ENCODE measurements around the gene LGALS14. TPM values are rescaled to one million over a fixed set of nuclear protein-coding genes. Genes with fewer than 3 reads are reported as not detected.

Gene LGALS14
- total RNA-seq, 1 experiment from 2014 or later: not detected

- no peaks in the 10 kb centered on the region for H3K4me1 ChIP-seq (replicated peaks)
- no peaks in the 10 kb centered on the region for H3K36me3 ChIP-seq
- DNase-seq (ENCODE audit: low read depth in 1 of 2, low spot score in 2 of 2): no peak
- no peak overlapping the region for H3K27ac ChIP-seq
- no peak overlapping the region for H3K4me3 ChIP-seq
- peaks cover 17% of the 10 kb centered on the region for H3K27me3 ChIP-seq (replicated peaks)
- no peaks in the 10 kb centered on the region for H3K9me3 ChIP-seq (replicated peaks)
Measured at GRCh38 chr19:39738814-39739213, 34.5 kb downstream of the LGALS14 start.

GRCh38 chr19:39740395-39740794, 36.1 kb downstream of the LGALS14 start:
- Histone ChIP-seq H3K4me1 (replicated peaks) (no peaks in the 10 kb centered on the region), H3K36me3 (no peaks in the 10 kb centered on the region), H3K27me3 (replicated peaks) (peaks cover 25% of the 10 kb centered on the region), H3K27ac (no peak overlapping the region), H3K9me3 (replicated peaks) (no peaks in the 10 kb centered on the region), H3K4me3 (no peak overlapping the region)
- no peak for DNase-seq (ENCODE audit: low read depth in 1 of 2, low spot score in 2 of 2)

- H3K9me3 ChIP-seq (replicated peaks): no peaks in the 10 kb centered on the region
- DNase-seq (ENCODE audit: low read depth in 1 of 2, low spot score in 2 of 2): no peak
- H3K36me3 ChIP-seq: no peaks in the 10 kb centered on the region
- peaks cover 34% of the 10 kb centered on the region for H3K27me3 ChIP-seq (replicated peaks)
- H3K4me1 ChIP-seq (replicated peaks): no peaks in the 10 kb centered on the region
- no peak overlapping the region for H3K27ac ChIP-seq
- no peak overlapping the region for H3K4me3 ChIP-seq
Measured at GRCh38 chr19:39745643-39746042, 41.4 kb downstream of the LGALS14 start.

DNA sequence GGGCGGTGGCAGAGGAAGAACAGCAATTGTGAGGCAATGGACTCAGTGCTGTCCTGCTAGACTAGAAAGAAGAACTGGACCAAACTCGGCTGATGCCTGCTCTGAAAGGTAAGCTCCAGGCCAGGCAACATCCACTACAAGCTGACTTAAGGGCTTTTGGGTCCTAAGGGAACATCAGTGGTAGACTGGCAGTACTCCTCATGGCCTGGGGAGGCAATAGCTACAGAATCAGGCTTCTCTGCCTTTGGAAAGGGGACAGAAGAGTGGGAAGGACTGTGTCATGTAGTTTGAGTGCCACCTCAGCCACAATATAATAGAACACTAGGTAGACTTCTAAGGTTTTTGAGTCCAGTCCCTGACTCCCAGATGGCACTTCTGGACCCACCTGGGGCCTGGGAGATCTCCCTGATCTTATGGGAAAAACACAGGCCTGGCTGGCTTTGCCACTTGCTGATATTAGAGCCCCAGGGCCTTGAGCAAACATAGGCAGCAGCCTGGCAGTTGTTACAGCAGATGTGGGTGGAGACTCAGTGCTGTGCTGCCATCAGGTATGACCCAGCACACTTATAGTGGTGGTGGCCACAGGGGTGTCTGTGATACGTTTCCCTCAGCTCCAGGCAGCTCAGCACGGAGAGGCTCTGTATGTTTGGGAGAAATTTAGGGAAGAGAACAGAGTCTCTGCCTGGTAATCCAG, 42.7 kb downstream of the LGALS14 start:
- Histone ChIP-seq H3K9me3 (replicated peaks) (no peaks in the 10 kb centered on the region), H3K4me3 (no peak overlapping the region), H3K27ac (no peak overlapping the region), H3K4me1 (replicated peaks) (no peaks in the 10 kb centered on the region), H3K27me3 (replicated peaks) (peaks cover 30% of the 10 kb centered on the region), H3K36me3 (no peaks in the 10 kb centered on the region)
- DNase-seq (ENCODE audit: low read depth in 1 of 2, low spot score in 2 of 2): no peak

DNA sequence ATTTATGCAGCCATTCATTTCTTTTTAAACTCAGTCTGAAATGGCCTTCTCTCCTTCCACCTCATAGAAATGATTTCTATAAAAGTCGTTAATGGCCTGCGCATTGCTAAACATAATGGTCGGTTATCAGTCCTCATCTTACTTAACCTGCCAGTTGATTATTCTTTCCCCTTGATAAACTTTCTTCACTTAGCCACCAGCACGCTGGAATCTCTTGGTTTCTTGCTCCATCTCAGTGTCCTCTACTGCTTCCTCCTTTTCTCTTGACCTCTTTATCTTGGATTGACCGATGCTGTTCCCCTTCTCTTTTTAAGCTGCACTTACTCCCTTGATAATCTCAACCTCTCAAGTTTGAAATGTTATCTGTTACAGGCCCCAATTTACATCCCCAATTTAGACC, 45.7 kb downstream of the LGALS14 start:
- H3K4me3 ChIP-seq: no peak overlapping the region
- peaks cover 33% of the 10 kb centered on the region for H3K27me3 ChIP-seq (replicated peaks)
- no peaks in the 10 kb centered on the region for H3K9me3 ChIP-seq (replicated peaks)
- H3K36me3 ChIP-seq: no peaks in the 10 kb centered on the region
- no peaks in the 10 kb centered on the region for H3K4me1 ChIP-seq (replicated peaks)
- DNase-seq (ENCODE audit: low read depth in 1 of 2, low spot score in 2 of 2): no peak
- H3K27ac ChIP-seq: no peak overlapping the region

- no peak overlapping the region for H3K27ac ChIP-seq
- H3K9me3 ChIP-seq (replicated peaks): no peaks in the 10 kb centered on the region
- no peak overlapping the region for H3K4me3 ChIP-seq
- no peaks in the 10 kb centered on the region for H3K36me3 ChIP-seq
- H3K27me3 ChIP-seq (replicated peaks): peaks cover 50% of the 10 kb centered on the region
- H3K4me1 ChIP-seq (replicated peaks): no peaks in the 10 kb centered on the region
- DNase-seq (ENCODE audit: low read depth in 1 of 2, low spot score in 2 of 2): no peak
Measured at GRCh38 chr19:39752390-39752789, 48.1 kb downstream of the LGALS14 start.

GRCh38 chr19:39752795-39753194, 48.5 kb downstream of the LGALS14 start:
- Histone ChIP-seq H3K27ac (no peak overlapping the region), H3K36me3 (no peaks in the 10 kb centered on the region), H3K4me3 (no peak overlapping the region), H3K4me1 (replicated peaks) (no peaks in the 10 kb centered on the region), H3K27me3 (replicated peaks) (peaks cover 50% of the 10 kb centered on the region), H3K9me3 (replicated peaks) (no peaks in the 10 kb centered on the region)
- no peak for DNase-seq (ENCODE audit: low read depth in 1 of 2, low spot score in 2 of 2)

DNA sequence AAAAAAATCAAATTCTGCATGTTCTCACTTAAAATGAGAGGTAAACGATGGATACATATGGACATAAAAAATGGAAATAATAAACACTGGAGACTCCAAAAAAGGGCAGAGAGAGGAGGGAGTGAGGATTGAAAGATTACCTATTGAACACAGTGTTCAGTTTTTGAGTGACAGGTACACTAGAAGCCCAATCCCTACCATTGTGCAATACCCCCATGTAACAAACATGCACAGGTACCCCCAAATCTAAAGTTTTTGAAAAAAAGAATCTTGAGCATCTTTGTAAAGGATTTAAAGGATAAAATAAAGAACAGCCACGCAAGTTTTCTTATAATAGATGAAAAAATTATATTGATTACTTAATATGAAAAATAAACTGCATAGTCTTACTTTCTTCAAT, 50.3 kb downstream of the LGALS14 start:
- Histone ChIP-seq H3K9me3 (replicated peaks) (no peaks in the 10 kb centered on the region), H3K4me3 (no peak overlapping the region), H3K27me3 (replicated peaks) (peaks cover 43% of the 10 kb centered on the region), H3K36me3 (no peaks in the 10 kb centered on the region), H3K4me1 (replicated peaks) (no peaks in the 10 kb centered on the region), H3K27ac (no peak overlapping the region)
- DNase-seq (ENCODE audit: low read depth in 1 of 2, low spot score in 2 of 2): no peak

DNA sequence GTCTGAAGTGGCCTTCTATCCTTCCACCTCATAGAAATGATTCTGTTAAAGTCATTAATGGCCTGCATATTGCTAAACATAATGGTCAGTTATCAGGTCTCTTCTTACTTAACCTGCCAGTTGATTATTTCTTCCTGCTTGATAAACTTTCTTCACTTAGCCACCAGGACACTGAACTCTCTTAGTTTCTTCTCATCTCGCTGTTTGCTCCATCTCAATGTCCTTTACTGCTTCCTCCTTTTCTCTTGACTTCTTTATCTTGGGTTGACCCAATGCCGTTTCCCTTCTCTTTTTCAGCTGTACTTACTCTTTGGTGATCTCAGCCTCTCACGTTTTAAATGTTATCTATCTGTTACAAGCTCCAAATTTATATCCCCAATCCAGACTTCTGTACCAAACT, 50.7 kb downstream of the LGALS14 start:
- no peak for DNase-seq (ENCODE audit: low read depth in 1 of 2, low spot score in 2 of 2)
- Histone ChIP-seq H3K4me3 (no peak overlapping the region), H3K9me3 (replicated peaks) (no peaks in the 10 kb centered on the region), H3K27me3 (replicated peaks) (peaks cover 41% of the 10 kb centered on the region), H3K36me3 (no peaks in the 10 kb centered on the region), H3K27ac (no peak overlapping the region), H3K4me1 (replicated peaks) (no peaks in the 10 kb centered on the region)

Other genes starting within 250 kb of the LGALS14 start
- gene TIMM50, start 223.6 kb upstream of the LGALS14 start, total RNA-seq (2014; rRNA removed; shearing (Covaris generic)): 79.0 and 90.0 TPM in 2 replicates
- 0.03 and 0.05 TPM in 2 replicates for gene DLL3, start 205.5 kb upstream of the LGALS14 start, total RNA-seq (2014; rRNA removed; shearing (Covaris generic))
- not detected in 2 replicates for gene SELENOV, start 189.3 kb upstream of the LGALS14 start, total RNA-seq (2014; rRNA removed; shearing (Covaris generic))
- 4.8 and 6.4 TPM in 2 replicates for gene EID2B, start 171.6 kb upstream of the LGALS14 start, total RNA-seq (2014; rRNA removed; shearing (Covaris generic))
- gene EID2, start 164.3 kb upstream of the LGALS14 start, total RNA-seq (2014; rRNA removed; shearing (Covaris generic)): 16.9 and 22.7 TPM in 2 replicates
- not detected in 2 replicates for gene LGALS13, start 102.0 kb upstream of the LGALS14 start, total RNA-seq (2014; rRNA removed; shearing (Covaris generic))
- gene LGALS16, start 48.6 kb upstream of the LGALS14 start, total RNA-seq (2014; rRNA removed; shearing (Covaris generic)): not detected in 2 replicates
- gene CLC, start 33.5 kb downstream of the LGALS14 start, total RNA-seq (2014; rRNA removed; shearing (Covaris generic)): not detected in 2 replicates
- not detected in 2 replicates for gene LEUTX, start 74.4 kb downstream of the LGALS14 start, total RNA-seq (2014; rRNA removed; shearing (Covaris generic))
- 1.9 and 2.0 TPM in 2 replicates for gene DYRK1B, start 129.7 kb downstream of the LGALS14 start, total RNA-seq (2014; rRNA removed; shearing (Covaris generic))
- gene FBL, start 141.9 kb downstream of the LGALS14 start, total RNA-seq (2014; rRNA removed; shearing (Covaris generic)): 162 and 189 TPM in 2 replicates
- gene FCGBP, start 230.2 kb downstream of the LGALS14 start, total RNA-seq (2014; rRNA removed; shearing (Covaris generic)): under 0.01 and 0.03 TPM in 2 replicates

Data from SJSA1 (cell line).